SW480 (cell line): ENCODE measurements around the gene CDADC1.

Experiments
- DNase-seq: peaks from one replicate; pipeline ENCODE4 v3.0.0-alpha.2; 2016; ENCODE audit warnings: low spot score

The CDADC1 gene

GRCh38 chr13:49247643-49248621 lies at the start of gene CDADC1:
Gene CDADC1 (plus strand): TSS chr13:49247925. CDS start chr13:49248038, 113 bp downstream.
- DNase-seq, result peak; percentile 95

- DNase-seq, result no peak
Measured at GRCh38 chr13:49206641-49207040, 41.1 kb upstream of the CDADC1 start.

DNA sequence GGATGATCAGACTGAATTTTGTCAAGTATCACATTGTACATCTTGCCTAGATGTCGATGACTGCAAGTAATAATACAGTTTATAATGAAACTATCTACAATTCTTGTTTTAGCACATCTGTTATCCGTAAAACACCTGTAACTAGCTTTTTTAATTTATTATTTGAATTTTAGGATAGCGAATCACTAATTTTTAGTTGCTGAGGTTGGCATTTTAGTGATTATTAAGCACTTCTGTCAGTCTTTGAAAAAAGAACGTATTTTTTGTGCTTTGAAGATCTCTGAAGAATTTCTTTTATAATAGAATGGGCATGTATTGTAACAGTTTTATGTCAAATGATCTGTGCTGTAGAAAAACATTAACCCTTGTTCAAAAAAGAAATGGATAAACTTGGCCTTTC lies 39.1 kb upstream of the CDADC1 start:
- no peak for DNase-seq

GRCh38 chr13:49210114-49210513 lies 37.6 kb upstream of the CDADC1 start:
- DNase-seq, result no peak

DNA sequence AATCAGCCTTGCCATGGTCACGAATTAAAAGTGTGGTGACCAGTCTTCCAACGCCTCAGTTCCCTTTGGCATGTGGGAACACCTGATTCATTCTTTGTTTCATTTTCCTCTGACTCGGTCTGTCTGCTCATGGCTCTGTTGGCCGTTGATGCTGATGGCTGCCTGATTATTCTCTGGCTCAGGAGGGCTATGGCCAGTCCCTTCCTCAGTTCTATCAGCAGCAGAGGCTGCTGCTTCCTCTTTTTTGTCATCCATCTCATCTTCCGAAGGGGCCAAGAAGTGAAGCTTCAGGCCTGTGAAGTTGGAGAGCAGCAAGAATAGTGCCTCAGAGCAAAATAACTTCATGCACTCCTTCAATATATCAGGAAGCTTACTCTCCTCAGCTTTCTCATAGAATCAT lies 37.1 kb upstream of the CDADC1 start:
- DNase-seq, result no peak

- no peak for DNase-seq
Measured at GRCh38 chr13:49213539-49213938, 34.2 kb upstream of the CDADC1 start.

GRCh38 chr13:49213997-49214916 lies 33.5 kb upstream of the CDADC1 start:
- no peak for DNase-seq

GRCh38 chr13:49214917-49215376 lies 32.8 kb upstream of the CDADC1 start:
- peak; percentile 69 for DNase-seq

DNA sequence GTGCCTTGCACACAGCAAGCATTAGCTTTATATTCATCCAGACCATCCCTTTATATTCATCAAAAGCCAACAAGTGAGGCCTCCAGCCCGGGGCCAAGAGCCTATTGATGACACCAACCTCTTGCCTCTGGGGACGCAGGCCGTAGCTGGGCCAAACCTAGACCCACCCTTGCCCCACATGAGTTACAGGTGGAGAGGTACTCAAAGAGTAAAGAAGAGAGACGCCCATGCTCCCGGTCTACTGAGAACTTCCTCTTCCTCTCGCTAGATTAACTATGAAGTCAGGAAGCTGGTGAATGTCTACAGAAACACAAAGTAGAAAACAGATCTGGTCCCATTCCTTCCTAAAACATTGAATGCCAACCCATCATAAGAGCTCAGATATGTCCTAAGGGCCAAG lies 31.4 kb upstream of the CDADC1 start:
- DNase-seq, result no peak

- no peak for DNase-seq
Measured at GRCh38 chr13:49217962-49218492, 29.7 kb upstream of the CDADC1 start.

DNA sequence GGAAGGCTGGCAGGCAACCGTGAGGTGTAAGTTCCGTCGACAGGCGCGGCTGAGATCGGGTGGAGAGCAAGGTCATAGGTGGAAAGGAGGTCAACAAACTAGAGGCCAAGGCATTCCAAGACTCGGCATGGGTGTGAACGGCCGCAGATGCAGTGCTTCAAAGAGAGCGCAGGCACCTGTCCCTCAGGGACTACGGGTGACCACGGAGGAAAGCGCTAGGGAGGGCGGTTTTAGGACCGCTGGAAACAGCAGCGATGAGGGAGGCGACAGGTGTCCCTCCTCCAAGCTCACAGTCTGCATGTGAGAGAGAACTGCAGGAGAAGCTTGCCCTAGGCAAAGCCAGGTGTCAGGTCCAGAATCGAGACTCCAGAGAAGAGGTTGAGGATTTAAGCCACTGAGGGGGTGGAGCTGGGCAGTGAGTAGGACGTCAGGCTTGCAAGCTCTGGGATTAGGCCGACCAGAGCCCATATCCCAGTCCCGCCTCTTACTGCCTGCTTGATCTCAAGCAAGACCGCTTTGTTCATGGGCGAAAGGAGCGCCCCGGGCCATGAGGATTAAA lies 29.2 kb upstream of the CDADC1 start:
- DNase-seq, result no peak

- DNase-seq, result peak; percentile 61
Measured at GRCh38 chr13:49219647-49220035, 28.1 kb upstream of the CDADC1 start.

- peak; percentile 34 for DNase-seq
Measured at GRCh38 chr13:49220036-49220855, 27.5 kb upstream of the CDADC1 start, which contains the start of gene MLNR. Gene MLNR (plus strand): TSS chr13:49220338. CDS start chr13:49220338, 0 bp downstream.

- no peak for DNase-seq
Measured at GRCh38 chr13:49220856-49221589, 26.7 kb upstream of the CDADC1 start.

- DNase-seq, result no peak
Measured at GRCh38 chr13:49221590-49221965, 26.1 kb upstream of the CDADC1 start.

DNA sequence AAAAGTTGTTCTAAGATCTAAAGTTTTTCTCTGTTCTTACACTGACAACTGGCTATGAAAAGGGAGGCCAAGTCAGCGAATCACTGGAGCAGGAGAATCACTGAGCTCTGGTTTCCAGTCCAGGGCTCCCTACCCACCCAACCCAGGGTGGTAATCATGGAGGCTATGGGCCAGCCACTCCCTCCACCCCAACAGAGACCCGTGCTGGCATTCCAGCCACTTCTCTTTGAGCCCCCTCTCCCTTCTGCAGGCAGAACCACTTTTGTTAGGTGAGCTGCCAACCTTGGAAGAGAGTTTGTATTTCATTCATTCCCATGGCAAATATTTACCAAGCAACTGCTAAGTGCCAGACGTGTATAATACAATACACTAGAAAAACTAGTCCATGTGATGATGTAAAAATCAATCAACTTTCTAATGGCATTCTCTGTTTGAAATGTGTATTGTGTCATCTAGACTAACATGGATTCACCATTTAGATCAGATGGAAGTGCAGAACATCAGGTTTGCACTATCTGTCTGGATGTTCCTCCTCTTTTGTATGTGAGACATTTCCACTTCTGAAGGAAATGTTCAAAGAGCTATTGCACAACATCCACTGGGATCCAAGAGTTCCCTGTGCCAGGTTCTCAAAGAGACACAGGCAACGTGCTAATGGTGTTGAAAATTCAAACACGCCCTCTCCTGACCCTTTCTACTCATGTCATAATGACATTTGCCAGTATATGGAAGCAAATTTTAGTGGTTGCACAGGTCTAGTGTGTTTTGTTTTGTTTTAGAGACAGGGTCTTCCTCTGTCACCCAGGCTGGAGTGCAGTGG lies 22.3 kb upstream of the CDADC1 start:
- DNase-seq, result no peak

DNA sequence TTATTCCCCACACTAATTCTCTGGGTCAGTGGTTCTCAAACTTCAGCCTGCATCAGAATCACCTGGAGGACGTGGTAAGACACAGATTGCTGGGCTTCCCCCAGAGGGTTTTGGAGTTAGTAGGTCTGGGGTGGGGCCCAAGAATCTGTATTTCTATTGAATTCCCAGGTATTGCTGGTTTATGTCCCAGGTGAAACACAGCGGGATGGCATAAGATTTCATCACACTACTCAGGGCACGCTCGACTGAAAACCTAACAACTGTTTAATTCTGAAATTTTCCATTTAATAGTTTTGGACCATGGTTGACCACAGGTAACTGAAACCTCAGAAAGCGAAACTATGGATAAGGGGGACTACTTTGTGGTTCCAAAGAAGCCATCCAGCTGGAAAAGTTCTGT lies 21.1 kb upstream of the CDADC1 start:
- DNase-seq, result no peak

GRCh38 chr13:49234741-49235140 lies 13.0 kb upstream of the CDADC1 start:
- no peak for DNase-seq

- no peak for DNase-seq
Measured at GRCh38 chr13:49235856-49236431, 11.8 kb upstream of the CDADC1 start.
